GM18858 (cell line): ENCODE data around the gene RIT2.

Experiments
- ATAC-seq: cut with Tn5 transposase; IDR thresholded peaks from one replicate; pipeline ENCODE4 v1.9.1; 2021; ENCODE audit not compliant: unreplicated experiment

RIT2 gene

GRCh38 chr18:42706618-42707017 lies 408.9 kb downstream of the RIT2 start:
- ATAC-seq: no peak

- ATAC-seq: no peak
Observed at GRCh38 chr18:42706029-42706608, 409.4 kb downstream of the RIT2 start.
